HUES6 (cell line): ENCODE data around the gene GSG1L2.

Experiments
- H3K27ac ChIP-seq: 2 replicates; pipeline ENCODE4 v1.7.0; 2013; ENCODE audit warnings: low read depth, mild to moderate bottlenecking, low read length, inconsistent platforms
- H3K27me3 ChIP-seq: 2 replicates; pipeline ENCODE4 v1.6.1; 2013; ENCODE audit warnings: low read length; ENCODE audit not compliant: control insufficient read depth, insufficient read depth
- H3K36me3 ChIP-seq: 2 replicates; pipeline ENCODE4 v1.6.1; 2013; ENCODE audit warnings: low read length; ENCODE audit not compliant: control insufficient read depth, insufficient read depth
- H3K4me1 ChIP-seq: 2 replicates; pipeline ENCODE4 v1.6.1; 2013; ENCODE audit warnings: low read length; ENCODE audit not compliant: control insufficient read depth, insufficient read depth
- H3K4me3 ChIP-seq: 2 replicates; pipeline ENCODE4 v1.5.1; 2013; ENCODE audit warnings: low read depth, low read length
- H3K9ac ChIP-seq: one replicate; pipeline ENCODE4 v1.6.1; 2013; ENCODE audit warnings: mild to moderate bottlenecking, low read length
- H3K9me3 ChIP-seq: 2 replicates; pipeline ENCODE4 v1.6.1; 2013; ENCODE audit warnings: low read depth, low read length; ENCODE audit not compliant: control insufficient read depth, insufficient read depth

The GSG1L2 gene

GRCh38 chr17:9844153-9844552 lies 22.3 kb upstream of the GSG1L2 start:
- Histone ChIP-seq H3K4me3 (no peak overlapping the region), H3K4me1 (peaks cover 1% of the 10 kb centered on the region; the same call in 1 of the 2 replicates), H3K27ac (no peak overlapping the region), H3K9me3 (no peaks in the 10 kb centered on the region), H3K9ac (no peak overlapping the region), H3K27me3 (no peaks in the 10 kb centered on the region), H3K36me3 (no peaks in the 10 kb centered on the region)

- H3K36me3 ChIP-seq: no peaks in the 10 kb centered on the region
- no peaks in the 10 kb centered on the region for H3K9me3 ChIP-seq
- H3K4me3 ChIP-seq: no peak overlapping the region
- H3K27me3 ChIP-seq: no peaks in the 10 kb centered on the region
- H3K4me1 ChIP-seq: peaks cover 9% of the 10 kb centered on the region
- no peak overlapping the region for H3K9ac ChIP-seq
- no peak overlapping the region for H3K27ac ChIP-seq
Measured at GRCh38 chr17:9843152-9844010, 21.5 kb upstream of the GSG1L2 start.

- peaks cover 12% of the 10 kb centered on the region for H3K4me1 ChIP-seq
- no peak overlapping the region for H3K9ac ChIP-seq
Measured at GRCh38 chr17:9842057-9842758, 20.3 kb upstream of the GSG1L2 start.

GRCh38 chr17:9839433-9839832 lies 17.6 kb upstream of the GSG1L2 start:
- Histone ChIP-seq H3K36me3 (no peaks in the 10 kb centered on the region), H3K27me3 (no peaks in the 10 kb centered on the region), H3K9ac (no peak overlapping the region), H3K27ac (no peak overlapping the region), H3K9me3 (no peaks in the 10 kb centered on the region), H3K4me3 (no peak overlapping the region), H3K4me1 (peaks cover 12% of the 10 kb centered on the region)

More at GRCh38 chr17:9842057-9842758, 20.3 kb upstream of the GSG1L2 start:
- H3K4me3 ChIP-seq: no peak overlapping the region
- H3K9me3 ChIP-seq: no peaks in the 10 kb centered on the region
- H3K27me3 ChIP-seq: no peaks in the 10 kb centered on the region
- no peaks in the 10 kb centered on the region for H3K36me3 ChIP-seq
- no peak overlapping the region for H3K27ac ChIP-seq

GRCh38 chr17:9837551-9838471 lies 15.9 kb upstream of the GSG1L2 start:
- Histone ChIP-seq H3K36me3 (no peaks in the 10 kb centered on the region), H3K27me3 (no peaks in the 10 kb centered on the region), H3K4me1 (peaks cover 12% of the 10 kb centered on the region), H3K27ac (no peak overlapping the region), H3K4me3 (no peak overlapping the region), H3K9ac (no peak overlapping the region), H3K9me3 (no peaks in the 10 kb centered on the region)

GRCh38 chr17:9833922-9834321 lies 12.0 kb upstream of the GSG1L2 start:
- peaks cover 8% of the 10 kb centered on the region for H3K4me1 ChIP-seq

GRCh38 chr17:9830711-9831110 lies 8.8 kb upstream of the GSG1L2 start:
- no peaks in the 10 kb centered on the region for H3K36me3 ChIP-seq
- no peak overlapping the region for H3K27ac ChIP-seq
- no peaks in the 10 kb centered on the region for H3K27me3 ChIP-seq
- no peaks in the 10 kb centered on the region for H3K4me1 ChIP-seq
- H3K9ac ChIP-seq: no peak overlapping the region
- H3K9me3 ChIP-seq: no peaks in the 10 kb centered on the region
- no peak overlapping the region for H3K4me3 ChIP-seq

More at GRCh38 chr17:9833922-9834321, 12.0 kb upstream of the GSG1L2 start:
- Histone ChIP-seq H3K36me3 (no peaks in the 10 kb centered on the region), H3K27me3 (no peaks in the 10 kb centered on the region), H3K27ac (no peak overlapping the region), H3K4me3 (no peak overlapping the region), H3K9me3 (no peaks in the 10 kb centered on the region), H3K9ac (no peak overlapping the region)

GRCh38 chr17:9829343-9829742 lies 7.5 kb upstream of the GSG1L2 start:
- Histone ChIP-seq H3K4me3 (no peak overlapping the region), H3K27ac (no peak overlapping the region), H3K9ac (no peak overlapping the region), H3K36me3 (no peaks in the 10 kb centered on the region), H3K4me1 (no peaks in the 10 kb centered on the region), H3K27me3 (no peaks in the 10 kb centered on the region), H3K9me3 (no peaks in the 10 kb centered on the region)

- Histone ChIP-seq H3K4me3 (no peak overlapping the region), H3K27me3 (no peaks in the 10 kb centered on the region), H3K27ac (no peak overlapping the region), H3K9me3 (no peaks in the 10 kb centered on the region), H3K9ac (no peak overlapping the region), H3K4me1 (no peaks in the 10 kb centered on the region), H3K36me3 (no peaks in the 10 kb centered on the region)
Measured at GRCh38 chr17:9828296-9829295, 6.7 kb upstream of the GSG1L2 start.

GRCh38 chr17:9825641-9826150 lies 3.8 kb upstream of the GSG1L2 start, which contains the start of gene GLP2R:
Gene GLP2R, plus strand, starts transcription at chr17:9825924. Its CDS starts 140 bp downstream, at chr17:9826064.
- no peak within 1 kb of the TSS for H3K4me3 ChIP-seq
- H3K27me3 ChIP-seq: no peaks in the 10 kb centered on the region
- no peak within 1 kb of the TSS for H3K27ac ChIP-seq
- no peaks in the 10 kb centered on the region for H3K4me1 ChIP-seq
- H3K9me3 ChIP-seq: no peaks in the 10 kb centered on the region
- H3K36me3 ChIP-seq: no peaks in the 10 kb centered on the region
- H3K9ac ChIP-seq: no peak within 1 kb of the TSS
